Left colon (tissue), 2 donors: Measurements from ENCODE around the gene RAB40B. TPM values are rescaled to one million over a fixed set of nuclear protein-coding genes. Genes with fewer than 3 reads are reported as not detected.
"Not testable (repeated sequence)": the region's sequence is repeated elsewhere in the genome, so short reads cannot be mapped to it uniquely, and the experiment has no call there.

Experiments used
- ATAC-seq: fragments of 200-7000 bp; cut with Tn5 transposase; one replicate; pipeline ENCODE4 v1.9.1; 2020; ENCODE audit warnings: mild to moderate bottlenecking, moderate library complexity
- DNase-seq, 2 donors: peaks; one replicate each; pipeline ENCODE4 v3.0.0-alpha.2; 2020
- intact Hi-C, 2 donors: fragments of 100-400 bp; cut with DNase I in 1 of 2; cut with micrococcal nuclease in 1 of 2; formaldehyde crosslinking; loops; one replicate each; pipeline versions ENCODE4 v1.11.2 to v1.14.0; 2022; cut with DNase I, micrococcal nuclease
- long read RNA-seq: library from polyadenylated mRNA; unstranded; transcript quantifications from one replicate; pipeline ENCODE4 v2.0.0, GENCODE V29; 2021
- total RNA-seq, 2 donors: library from RNA; stranded (reverse); fragmentation: NEBNext Ultra II Directional; extraction: Animal tissue kit (Norgen Biotek cat#: 25700); gene quantifications; one replicate each; pipeline ENCODE4 v1.2.1, GENCODE V29; 2021
- donor health status: DM: no; HTN: no; CAD: no.
- donor health status: DM: yes; HTN: yes; CAD: no.

Gene RAB40B, protein sequence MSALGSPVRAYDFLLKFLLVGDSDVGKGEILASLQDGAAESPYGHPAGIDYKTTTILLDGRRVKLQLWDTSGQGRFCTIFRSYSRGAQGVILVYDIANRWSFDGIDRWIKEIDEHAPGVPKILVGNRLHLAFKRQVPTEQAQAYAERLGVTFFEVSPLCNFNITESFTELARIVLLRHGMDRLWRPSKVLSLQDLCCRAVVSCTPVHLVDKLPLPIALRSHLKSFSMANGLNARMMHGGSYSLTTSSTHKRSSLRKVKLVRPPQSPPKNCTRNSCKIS
- total RNA-seq, result 10 to 100 TPM; 29.4 to 29.5 TPM
- long read RNA-seq, transcript RAB40B-206 (6 exons, 3,859 nt), result major isoform, 24 of 38 reads
- long read RNA-seq, partial matches to known transcripts, result 3 of 38 reads
- long read RNA-seq, other reads (novel, unspliced or antisense), result 10 of 38 reads

DNA sequence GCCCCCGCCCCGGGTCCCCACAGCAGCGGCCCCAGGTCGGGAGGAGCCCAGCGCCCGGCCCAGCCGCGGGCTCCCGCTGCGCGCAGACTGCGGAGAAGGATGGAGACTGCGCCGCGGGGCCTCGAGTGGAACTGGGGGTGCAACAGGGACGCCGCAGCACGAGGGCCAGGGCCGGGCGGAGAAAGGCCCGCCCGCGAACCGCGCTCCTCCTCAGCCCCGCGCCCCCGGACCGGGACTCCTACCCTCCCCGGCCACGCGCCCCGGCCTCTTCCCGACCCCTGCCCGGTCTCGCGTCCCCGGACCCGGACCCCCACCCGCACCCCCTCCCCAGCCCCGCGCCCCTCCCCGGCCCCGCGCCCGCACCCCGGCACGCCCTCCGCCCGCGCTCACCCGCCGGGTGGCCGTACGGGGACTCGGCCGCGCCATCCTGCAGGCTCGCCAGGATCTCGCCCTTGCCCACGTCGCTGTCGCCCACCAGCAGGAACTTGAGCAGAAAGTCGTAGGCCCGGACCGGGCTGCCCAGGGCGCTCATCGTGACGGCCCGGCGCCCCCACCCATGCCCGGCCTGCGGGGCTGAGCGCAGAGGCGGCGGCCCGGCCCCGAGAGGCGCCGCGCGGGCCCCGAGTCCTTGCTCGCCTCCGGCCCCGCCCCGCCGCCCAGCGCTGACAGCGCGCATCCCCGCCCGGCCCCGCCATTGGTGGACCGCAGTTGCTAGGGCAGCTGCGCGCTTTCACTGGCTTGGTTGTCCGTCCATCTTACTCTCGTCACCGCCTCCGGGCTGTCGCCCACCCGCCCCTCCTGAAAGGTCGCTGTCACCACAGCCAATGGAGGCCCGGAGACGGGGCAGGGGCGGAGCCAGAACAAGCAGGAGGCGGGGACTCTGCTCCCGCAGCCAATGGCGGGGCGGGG is at the start of gene RAB40B:
RAB40B (minus strand) TSS at position 634 of the 909 bp plus-strand sequence; CDS start at position 532, 102 bp downstream.
- peak; percentile 99 to 100 for DNase-seq
- intact Hi-C loops, result no loop called here
- peak; percentile 82 for ATAC-seq

DNA sequence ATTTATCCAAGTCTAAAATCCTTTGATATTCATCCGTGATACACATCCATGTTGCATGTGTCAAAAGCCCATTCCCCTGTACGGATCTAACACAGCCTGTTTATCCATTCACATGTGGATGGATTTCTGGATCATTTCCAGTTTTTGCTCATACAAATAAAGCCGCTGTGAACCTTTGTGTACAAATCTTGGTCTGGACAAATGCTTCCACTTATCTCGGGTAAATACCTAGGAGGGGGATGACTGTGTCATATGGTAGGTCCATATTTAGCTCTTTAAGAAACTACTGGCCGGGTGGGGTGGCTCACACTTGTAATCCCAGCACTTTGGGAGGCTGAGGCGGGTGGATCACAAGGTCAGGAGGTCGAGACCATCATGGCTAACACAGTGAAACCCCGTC is 47.0 kb upstream of the RAB40B start:
- intact Hi-C loops, result no loop called here
- no peak for DNase-seq
- no peak for ATAC-seq

DNA sequence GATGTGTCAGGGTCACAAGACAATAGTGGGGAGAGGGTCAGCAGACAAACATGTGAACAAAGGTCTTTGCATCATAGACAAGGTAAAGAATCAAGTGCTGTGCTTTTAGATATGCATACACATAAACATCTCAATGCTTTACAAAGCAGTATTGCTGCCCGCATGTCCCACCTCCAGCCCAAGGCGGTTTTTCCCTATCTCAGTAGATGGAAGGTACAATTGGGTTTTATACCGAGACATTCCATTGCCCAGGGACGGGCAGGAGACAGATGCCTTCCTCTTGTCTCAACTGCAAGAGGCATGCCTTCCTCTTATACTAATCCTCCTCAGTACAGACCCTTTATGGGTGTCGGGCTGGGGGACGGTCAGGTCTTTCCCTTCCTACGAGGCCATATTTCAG is 46.2 kb upstream of the RAB40B start:
- DNase-seq, ATAC-seq, intact Hi-C loops: not testable (repeated sequence)

DNA sequence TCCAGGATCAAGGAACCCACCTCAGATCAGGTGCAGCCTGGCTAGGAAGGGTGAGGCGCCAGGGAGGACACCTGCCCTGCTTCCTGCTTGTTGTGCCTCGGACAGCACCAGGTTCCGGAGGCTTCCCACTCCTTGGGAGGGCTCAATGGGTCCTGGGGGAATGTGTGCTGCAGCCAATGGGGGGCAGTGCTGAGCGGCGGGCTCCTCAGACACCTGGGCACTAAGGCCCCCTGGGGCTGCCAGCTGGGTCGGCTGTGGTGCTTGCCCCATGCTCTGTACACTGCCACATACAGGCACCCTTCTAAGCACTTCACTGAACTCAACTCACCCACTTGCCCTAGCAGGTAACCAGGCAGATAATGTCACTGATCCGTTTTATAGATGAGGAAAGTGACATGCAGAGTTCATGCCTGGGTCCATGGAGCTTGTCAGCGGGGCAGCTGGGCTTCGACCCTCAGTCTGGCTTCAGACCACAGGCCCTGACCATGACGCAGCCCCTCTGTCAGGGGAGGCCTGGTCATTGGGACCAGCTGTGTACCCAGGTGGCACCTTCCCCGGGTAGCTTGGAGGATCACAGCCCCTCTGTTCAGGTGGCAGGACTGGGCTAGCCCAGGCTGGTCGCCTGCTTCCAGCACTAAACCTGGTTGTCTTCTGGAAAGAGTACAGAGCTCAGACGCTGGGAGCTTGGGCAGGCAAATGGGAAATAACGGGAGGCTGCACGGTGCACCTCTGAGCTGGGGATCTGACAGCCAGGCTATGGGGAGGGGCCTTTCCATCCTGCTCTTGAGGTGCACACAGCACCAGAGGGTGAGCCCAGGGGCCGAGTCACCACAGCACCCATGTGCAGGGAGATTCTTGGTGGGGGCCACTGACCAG is 45.1 kb upstream of the RAB40B start:
- intact Hi-C loops, result no loop called here
- no peak for DNase-seq
- peak; percentile 19 for ATAC-seq

DNA sequence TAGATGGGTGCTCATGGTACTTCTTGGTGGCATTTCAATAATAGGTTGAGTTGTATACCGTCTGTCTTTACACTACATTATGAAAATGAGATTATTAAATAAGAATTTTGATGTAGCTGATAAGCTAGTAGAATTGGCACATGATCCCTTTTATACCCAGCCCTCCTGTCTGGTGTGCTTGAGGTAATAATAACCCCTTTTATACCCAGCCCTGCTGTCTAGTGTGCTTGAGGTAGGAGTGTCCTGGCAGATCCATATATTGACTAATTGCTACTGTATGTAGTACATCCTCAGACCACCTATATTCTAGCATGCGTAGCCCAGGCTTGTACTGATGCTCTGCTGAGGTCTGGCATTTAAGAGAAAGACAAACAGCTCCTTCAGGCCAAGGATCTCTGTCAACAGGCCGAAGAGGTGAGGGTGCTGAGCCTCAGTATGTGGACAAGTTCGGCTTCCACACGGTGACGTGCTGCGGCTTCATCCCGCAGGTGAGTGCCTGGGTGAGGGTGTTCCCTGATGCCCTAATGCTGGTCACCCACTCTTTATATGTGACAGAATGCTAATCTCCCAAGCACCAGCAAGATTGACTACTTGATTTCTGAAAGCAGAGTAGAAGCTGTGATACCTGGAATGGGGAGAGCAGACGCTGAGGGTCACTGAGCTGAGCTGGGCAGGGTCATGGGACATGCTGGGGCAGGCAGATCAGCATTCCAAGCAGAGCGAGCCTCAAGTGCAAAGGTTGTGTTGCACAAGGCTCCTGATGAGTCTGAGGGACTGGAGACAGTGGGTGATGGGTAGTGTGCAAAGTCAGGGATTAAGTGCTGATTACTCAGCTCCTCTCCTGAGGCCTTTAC is 42.6 kb upstream of the RAB40B start:
- DNase-seq (no peak), ATAC-seq (no peak)
- intact Hi-C loops, result no loop called here

DNA sequence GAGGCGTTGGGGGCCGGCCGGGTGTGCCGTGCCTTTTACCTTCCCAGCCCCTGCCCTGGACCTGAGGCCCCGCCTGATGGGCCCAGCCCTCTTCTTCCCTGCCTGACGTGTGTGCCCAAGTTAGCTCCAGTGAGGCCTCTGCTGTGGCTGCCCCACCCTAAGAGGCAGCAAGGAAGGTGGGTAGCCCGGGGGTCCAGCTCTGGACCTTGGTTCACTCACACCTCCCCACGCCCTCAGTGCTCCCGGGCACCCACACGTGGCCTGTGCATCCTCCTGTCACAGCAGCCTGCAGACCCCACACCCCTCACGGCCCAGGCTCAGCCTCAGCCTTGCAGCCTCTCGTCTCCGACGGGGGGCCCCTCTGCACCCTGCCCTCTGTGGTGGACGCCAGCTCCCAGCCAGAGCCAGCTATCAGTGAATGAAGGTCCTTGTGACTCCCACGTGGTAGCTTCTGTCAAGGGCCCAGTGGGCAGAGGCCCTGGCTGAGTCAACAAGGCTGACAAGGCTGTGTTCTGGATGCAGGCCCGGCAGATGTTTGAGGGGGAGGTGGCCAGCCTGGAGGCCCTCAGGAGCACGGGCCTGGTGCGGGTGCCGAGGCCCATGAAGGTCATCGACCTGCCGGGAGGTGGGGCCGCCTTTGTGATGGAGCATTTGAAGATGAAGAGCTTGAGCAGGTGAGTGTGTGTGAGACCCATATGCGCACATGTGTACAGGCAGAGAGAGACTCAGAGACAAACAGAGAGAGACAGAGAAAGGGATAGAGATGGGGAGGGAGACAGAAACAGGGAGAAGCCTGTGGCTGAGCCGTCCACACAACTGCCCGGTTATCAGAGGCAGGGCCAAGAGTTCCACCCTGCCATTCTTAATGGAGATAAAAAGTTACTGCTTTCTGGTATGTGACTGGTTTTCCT is 39.7 kb upstream of the RAB40B start:
- ATAC-seq (no peak), DNase-seq (no peak)
- intact Hi-C loops, result no loop called here

DNA sequence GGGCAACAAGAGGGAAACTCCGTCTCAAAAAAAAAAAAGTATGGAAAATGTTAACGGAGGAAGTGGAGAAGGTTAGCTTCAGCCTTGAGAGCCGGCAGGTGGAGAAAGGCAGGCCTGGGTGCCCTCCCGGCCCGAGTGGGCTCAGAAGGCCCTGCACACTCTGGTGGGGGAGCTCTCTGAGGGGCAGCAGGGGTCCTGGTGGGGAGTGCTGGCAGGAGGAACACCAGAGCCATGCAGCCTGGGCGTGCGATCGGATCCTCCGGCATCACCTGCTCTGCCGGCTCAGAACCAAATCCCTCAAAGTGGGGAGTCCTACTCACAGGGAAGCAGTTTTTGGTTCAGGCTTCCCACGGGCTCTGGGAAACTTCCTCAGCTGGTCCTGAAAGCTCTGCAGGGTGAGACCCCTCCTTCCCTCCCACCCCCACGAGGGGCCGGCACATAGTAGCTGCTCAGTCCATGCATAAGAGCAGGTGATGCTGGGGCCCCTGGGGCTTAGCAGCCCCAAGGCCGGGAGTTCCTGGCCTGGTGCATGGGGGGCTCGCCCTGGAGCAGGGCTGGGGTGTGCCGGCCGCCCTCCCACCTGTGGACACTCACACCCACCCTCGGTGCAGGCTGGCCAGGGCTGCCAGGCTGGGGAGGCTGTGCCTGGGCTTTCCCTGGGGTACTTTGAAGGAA is 38.1 kb upstream of the RAB40B start:
- ATAC-seq, result no peak
- intact Hi-C loops, result no loop called here
- DNase-seq, result no peak

DNA sequence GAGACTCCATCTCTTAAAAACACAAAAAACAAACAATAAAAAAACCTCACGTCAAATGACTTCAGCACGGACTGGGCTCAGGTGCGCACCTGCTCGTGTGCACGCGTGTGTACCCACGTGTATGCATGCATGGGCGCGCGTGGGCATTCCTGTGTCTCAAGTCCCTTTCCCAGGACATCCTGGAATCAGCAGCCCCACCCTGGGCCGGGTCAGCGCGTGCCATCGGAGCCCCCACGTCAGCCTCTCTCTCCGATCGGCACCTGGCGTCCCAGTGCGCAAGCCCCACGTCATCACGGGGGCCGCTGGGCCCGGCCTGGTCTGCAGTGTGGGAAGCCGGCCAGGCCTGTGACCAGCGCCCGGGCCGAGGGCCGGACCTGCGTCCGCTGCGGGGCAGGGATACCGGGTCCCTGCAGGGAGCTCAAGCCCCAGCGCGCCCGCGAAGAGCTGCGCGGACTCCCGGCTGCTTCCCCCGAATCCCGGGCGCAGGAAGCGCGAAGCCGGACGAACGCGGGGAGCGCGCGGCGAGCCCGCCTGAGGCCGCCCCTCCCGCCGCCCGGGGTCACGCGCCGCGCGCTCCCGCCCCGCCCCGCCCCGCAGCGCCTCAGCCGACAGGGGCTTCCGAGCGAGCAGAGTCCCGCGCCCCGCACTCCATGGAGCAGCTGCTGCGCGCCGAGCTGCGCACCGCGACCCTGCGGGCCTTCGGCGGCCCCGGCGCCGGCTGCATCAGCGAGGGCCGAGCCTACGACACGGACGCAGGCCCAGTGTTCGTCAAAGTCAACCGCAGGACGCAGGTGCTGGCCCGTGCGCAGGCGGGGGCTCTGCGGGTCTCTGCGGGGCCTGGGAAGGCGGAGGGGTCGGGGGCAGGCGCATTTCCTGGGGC is 36.7 kb upstream of the RAB40B start, which contains the start of gene FN3K:
FN3K (plus strand) TSS at position 629 of the 880 bp plus-strand sequence; CDS start at position 651, 22 bp downstream.
- ATAC-seq (peak; percentile 87), DNase-seq (peak; percentile 72 to 75)
- intact Hi-C loops, result no loop called here

DNA sequence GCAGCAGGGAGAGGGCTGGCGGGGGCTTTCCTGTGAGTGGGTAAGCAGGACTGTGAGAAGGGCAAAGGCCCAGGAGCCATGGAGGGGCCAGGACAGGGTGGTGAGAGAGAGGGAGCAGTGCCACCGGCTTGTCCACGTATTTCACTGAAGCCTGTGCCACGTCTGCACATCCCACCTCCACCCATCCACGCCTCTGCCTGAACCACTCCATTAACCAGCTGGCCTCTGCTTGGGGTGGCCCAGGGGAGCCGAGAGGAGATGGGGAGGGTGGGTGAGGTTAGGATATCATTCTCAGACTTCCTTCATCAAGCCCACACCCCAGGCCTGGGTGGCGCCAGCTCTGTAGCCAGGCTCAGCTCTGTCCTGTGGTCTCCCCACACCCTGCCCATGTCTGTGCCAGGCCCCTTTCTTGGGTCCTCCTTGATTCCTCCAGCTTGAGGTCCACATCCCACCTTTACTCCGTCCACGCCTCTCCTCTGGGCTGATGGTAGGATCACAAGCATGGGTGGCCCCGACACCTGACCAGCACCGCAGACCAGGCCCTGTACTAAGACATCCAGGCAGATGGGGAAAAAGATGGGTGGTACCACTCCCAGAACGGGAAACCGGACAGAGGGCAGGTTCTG is 33.7 kb upstream of the RAB40B start:
- DNase-seq, result no peak
- intact Hi-C loops, result no loop called here
- no peak for ATAC-seq

DNA sequence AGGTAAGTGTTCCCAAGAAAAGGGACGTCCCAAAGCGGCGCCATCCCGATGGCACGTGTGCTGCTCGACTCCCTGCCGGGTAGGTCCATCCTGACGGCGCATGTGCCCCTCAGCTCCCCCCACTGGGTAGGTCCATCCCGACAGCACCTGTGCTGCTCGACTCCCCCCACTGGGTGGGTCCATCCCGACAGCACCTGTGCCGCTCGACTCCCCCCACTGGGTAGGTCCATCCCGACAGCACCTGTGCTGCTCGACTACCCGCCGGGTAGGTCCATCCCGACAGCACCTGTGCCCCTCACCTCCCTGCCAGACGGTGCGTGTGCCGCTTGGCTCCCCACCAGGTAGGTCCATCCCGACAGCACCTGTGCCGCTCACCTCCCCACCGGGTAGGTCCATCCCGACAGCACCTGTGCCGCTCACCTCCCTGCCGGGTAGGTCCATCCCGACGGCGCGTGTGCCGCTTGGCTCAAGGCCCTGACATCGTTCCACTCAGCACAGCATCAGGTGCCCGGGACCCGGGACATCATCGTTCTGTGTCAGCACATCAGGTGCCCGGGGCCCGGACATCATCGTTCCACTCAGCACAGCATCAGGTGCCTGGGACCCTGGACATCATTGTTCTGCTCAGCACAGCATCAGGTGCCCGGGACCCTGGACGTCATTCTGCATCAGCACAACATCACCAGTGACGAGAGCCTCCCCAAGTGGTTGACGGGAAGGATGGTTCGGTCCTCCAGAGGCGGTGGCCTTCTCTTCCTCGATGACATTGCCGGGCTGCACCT is 31.2 kb upstream of the RAB40B start:
- ATAC-seq, result no peak

DNA sequence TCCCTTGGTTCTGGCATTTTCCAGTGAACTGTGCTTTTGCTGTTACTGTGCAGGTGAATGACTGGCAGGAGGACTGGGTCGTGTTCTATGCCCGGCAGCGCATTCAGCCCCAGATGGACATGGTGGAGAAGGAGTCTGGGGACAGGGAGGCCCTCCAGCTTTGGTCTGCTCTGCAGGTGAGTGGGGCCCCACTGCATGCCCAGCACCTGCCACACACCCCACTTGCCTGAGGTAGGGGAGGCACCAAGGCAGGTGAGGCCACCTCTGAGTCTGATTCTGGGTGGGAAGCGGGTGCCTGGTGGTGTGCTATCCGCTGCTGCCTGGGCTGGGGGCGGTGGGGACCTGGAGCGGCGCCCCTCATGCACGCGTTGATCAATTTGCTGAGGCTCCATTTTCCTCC is 27.9 kb upstream of the RAB40B start:
- intact Hi-C loops, result no loop called here
- DNase-seq (no peak), ATAC-seq (no peak)

More for the DNA sequence above, 31.2 kb upstream of the RAB40B start:
- no peak for DNase-seq
- intact Hi-C loops, result no loop called here

DNA sequence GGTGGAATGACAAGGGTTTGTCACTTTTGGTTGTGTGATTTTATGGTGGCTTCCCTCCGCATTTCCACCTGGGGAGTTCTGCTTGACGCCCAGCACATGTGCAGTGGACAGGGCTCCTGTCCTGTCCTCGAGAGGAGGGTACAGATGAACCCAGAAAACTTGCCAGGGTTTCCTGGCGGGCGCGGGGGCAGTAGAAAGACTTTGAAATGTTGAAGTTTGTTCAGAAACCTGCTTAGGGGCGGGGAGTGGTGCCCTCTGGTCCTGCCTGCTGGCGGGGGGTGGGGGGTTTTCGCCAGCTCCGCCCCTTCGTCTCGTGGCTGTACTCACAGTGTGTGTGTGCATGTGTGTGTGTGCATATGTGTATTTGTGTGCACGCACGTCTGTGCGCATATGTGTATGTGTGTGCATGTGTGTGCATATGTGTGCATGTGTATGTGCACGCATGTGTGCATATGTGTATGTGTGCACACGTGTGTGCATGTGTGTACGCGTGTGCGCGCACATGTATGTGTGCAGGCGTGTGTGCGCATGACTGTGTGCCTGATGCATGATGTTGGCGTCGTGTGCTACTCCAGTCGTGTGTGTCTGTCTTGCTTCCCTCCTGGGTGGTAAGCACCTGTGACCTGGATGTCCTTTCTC is 24.8 kb upstream of the RAB40B start:
- intact Hi-C loops, result no loop called here
- DNase-seq (no peak), ATAC-seq (no peak)

DNA sequence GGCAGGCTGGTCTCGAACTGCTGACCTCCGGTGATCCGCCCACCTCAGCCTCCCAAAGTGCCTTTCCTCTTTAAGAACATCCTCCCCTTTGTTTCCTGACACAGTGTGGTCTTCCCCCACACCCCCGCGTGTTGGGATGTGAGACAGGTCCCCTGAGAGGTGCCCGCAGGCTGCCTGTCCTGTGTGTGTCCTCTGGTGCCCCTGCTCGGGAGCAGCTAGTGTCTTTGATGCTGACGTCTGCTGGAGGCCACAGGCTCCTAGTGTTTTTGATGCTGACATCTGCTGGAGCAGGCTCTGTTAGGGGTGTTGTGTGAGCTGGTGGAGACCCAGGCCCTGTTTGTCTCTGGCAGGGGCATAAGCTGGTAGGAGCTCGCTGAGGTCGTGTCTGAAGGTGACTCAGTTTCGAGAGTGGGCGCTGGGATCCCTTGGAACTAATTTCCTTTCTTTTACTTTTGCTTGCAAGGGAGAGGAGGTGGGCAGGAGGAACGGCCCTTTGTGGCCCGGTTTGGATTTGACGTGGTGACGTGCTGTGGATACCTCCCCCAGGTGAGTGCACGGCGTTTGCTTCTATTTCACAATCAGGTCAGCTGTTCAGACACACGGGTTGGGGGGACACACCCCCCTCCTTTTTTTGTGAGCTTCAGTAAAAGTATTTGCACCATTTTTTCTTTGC is 24.0 kb upstream of the RAB40B start:
- ATAC-seq (no peak), DNase-seq (no peak)
- intact Hi-C loops, result no loop called here
